IMR-90 (cell line): ENCODE results near the gene ERICH6. TPM values are rescaled to one million over a fixed set of nuclear protein-coding genes. Genes with fewer than 3 reads are reported as not detected.

Experiments used
- ATAC-seq: fragments of 200-7000 bp; cut with Tn5 transposase; 2 replicates; pipeline ENCODE4 v1.9.1; 2020; ENCODE audit warnings: low read depth, mild to moderate bottlenecking, moderate library complexity
- BruUV-seq: library from RNA; stranded (reverse); fragments of 400-500 nt; replicated peaks from 2 replicates; lab custom pipeline; 2021; lab: Mats Ljungman, UMichigan
- CTCF ChIA-PET: fragments of 300-600 bp; formaldehyde crosslinking; extraction: SDS; loops from one replicate; lab custom pipeline; 2021; ENCODE audit warnings: antibody characterized with exemption; lab: Yijun Ruan, JAX
- POLR2A ChIA-PET: fragments of 300-600 bp; sonication (Branson Sonifier 250); formaldehyde crosslinking; loops from one replicate; lab custom pipeline; 2022; ENCODE audit warnings: antibody characterized with exemption; ENCODE audit not compliant: unreplicated experiment; lab: Charles Lee
- DNase-seq: peaks from one replicate; pipeline ENCODE4 v3.0.0; 2013
- H2AFZ ChIP-seq: replicated peaks from 2 replicates; pipeline ENCODE3; 2013; ENCODE audit warnings: low read length, mild to moderate bottlenecking; ENCODE audit not compliant: poor library complexity
- H2AK5ac ChIP-seq: 2 replicates; pipeline ENCODE4 v1.6.1; 2013; ENCODE audit warnings: low read depth, low read length, inconsistent platforms
- H2AK9ac ChIP-seq: replicated peaks from 2 replicates; pipeline ENCODE3; 2013; ENCODE audit warnings: mild to moderate bottlenecking, low read depth, low read length, moderate library complexity; ENCODE audit not compliant: poor library complexity
- H2BK120ac ChIP-seq: 2 replicates; pipeline ENCODE4 v1.6.1; 2013; ENCODE audit warnings: low read depth, low read length, inconsistent platforms
- H2BK15ac ChIP-seq: 3 replicates; pipeline ENCODE4 v1.6.1; 2013; ENCODE audit warnings: low read depth, low read length, inconsistent platforms
- H2BK20ac ChIP-seq: 2 replicates; pipeline ENCODE4 v1.6.1; 2013; ENCODE audit warnings: low read depth, mild to moderate bottlenecking, inconsistent platforms, low read length, moderate library complexity
- H2BK5ac ChIP-seq: 2 replicates; pipeline ENCODE4 v1.6.1; 2013; ENCODE audit warnings: mild to moderate bottlenecking, low read depth, low read length, inconsistent platforms; ENCODE audit not compliant: poor library complexity, severe bottlenecking
- H3K14ac ChIP-seq: replicated peaks from 2 replicates; pipeline ENCODE4 v1.6.1; 2013; ENCODE audit warnings: low read depth, low read length, inconsistent platforms
- H3K18ac ChIP-seq: 2 replicates; pipeline ENCODE4 v1.6.1; 2013; ENCODE audit warnings: low read depth, low read length, control low read depth
- H3K23ac ChIP-seq: 2 replicates; pipeline ENCODE4 v1.6.1; 2013; ENCODE audit warnings: low read depth, low read length, inconsistent platforms
- H3K27ac ChIP-seq: 2 replicates; pipeline ENCODE4 v1.5.1; 2013; ENCODE audit warnings: mild to moderate bottlenecking, control low read depth, low read length; ENCODE audit not compliant: insufficient read depth
- H3K27me3 ChIP-seq: 2 replicates; pipeline ENCODE4 v1.6.1; 2013; ENCODE audit warnings: low read length; ENCODE audit not compliant: control insufficient read depth, insufficient read depth
- H3K36me3 ChIP-seq: 2 replicates; pipeline ENCODE4 v1.6.1; 2013; ENCODE audit warnings: low read length, mixed read lengths; ENCODE audit not compliant: control insufficient read depth, insufficient read depth
- H3K4ac ChIP-seq: 2 replicates; pipeline ENCODE4 v1.6.1; 2013; ENCODE audit warnings: low read depth, low read length, inconsistent platforms
- H3K4me1 ChIP-seq: 2 replicates; pipeline ENCODE4 v1.6.1; 2013; ENCODE audit warnings: low read length, mixed read lengths; ENCODE audit not compliant: control insufficient read depth, insufficient read depth
- H3K4me2 ChIP-seq: 2 replicates; pipeline ENCODE4 v1.6.1; 2013; ENCODE audit warnings: low read depth, mild to moderate bottlenecking, control low read depth, low read length, moderate library complexity
- H3K4me3 ChIP-seq: 2 replicates; pipeline ENCODE4 v1.5.1; 2013; ENCODE audit warnings: low read depth, mild to moderate bottlenecking, control low read depth, low read length, moderate library complexity; ENCODE audit not compliant: insufficient read depth
- H3K56ac ChIP-seq: 2 replicates; pipeline ENCODE4 v1.6.1; 2013; ENCODE audit warnings: low read length, inconsistent platforms; ENCODE audit not compliant: insufficient read depth; ENCODE audit errors: extremely low read depth
- H3K79me1 ChIP-seq, 2 experiments: 2 replicates each; pipeline ENCODE4 v1.6.1; 2013; ENCODE audit warnings: low read length in 2 of 2, inconsistent platforms in 1 of 2, low read depth in 1 of 2
- H3K9ac ChIP-seq: 2 replicates; pipeline ENCODE4 v1.6.1; 2013; ENCODE audit warnings: low read depth, low read length, control low read depth
- H3K9me1 ChIP-seq: 2 replicates; pipeline ENCODE4 v1.6.1; 2013; ENCODE audit warnings: low read length, inconsistent platforms; ENCODE audit not compliant: insufficient read depth
- H3K9me3 ChIP-seq: 2 replicates; pipeline ENCODE4 v1.6.1; 2013; ENCODE audit warnings: low read length; ENCODE audit not compliant: control insufficient read depth, insufficient read depth
- H4K20me1 ChIP-seq: 2 replicates; pipeline ENCODE4 v1.6.1; 2013; ENCODE audit warnings: low read length, inconsistent platforms; ENCODE audit not compliant: insufficient read depth
- H4K5ac ChIP-seq: 2 replicates; pipeline ENCODE4 v1.6.1; 2013; ENCODE audit warnings: mild to moderate bottlenecking, low read depth, low read length, control low read depth
- H4K8ac ChIP-seq, 2 experiments: 2 replicates each; pipeline ENCODE4 v1.6.1; 2013; ENCODE audit warnings: low read depth in 2 of 2, low read length in 2 of 2, control low read depth in 1 of 2, inconsistent platforms in 1 of 2
- H4K91ac ChIP-seq: 2 replicates; pipeline ENCODE4 v1.6.1; 2013; ENCODE audit warnings: low read depth, low read length, inconsistent platforms; ENCODE audit not compliant: insufficient read depth
- BHLHE40 ChIP-seq: fragments of 150-350 bp; IDR thresholded peaks from 2 replicates; pipeline ENCODE4 v1.6.1; 2016; ENCODE audit warnings: mild to moderate bottlenecking, low read depth, low read length
- CHD1 ChIP-seq: IDR thresholded peaks from 2 replicates; pipeline ENCODE4 v1.6.1; 2012; ENCODE audit warnings: low read depth, low read length, improper control_type of control experiment
- CTCF ChIP-seq: conservative IDR thresholded peaks from 2 replicates; pipeline ENCODE4 v1.5.1; 2012; ENCODE audit warnings: mild to moderate bottlenecking, low read depth, low read length, improper control_type of control experiment
- ELK1 ChIP-seq: fragments of 150-350 bp; IDR thresholded peaks from 2 replicates; pipeline ENCODE4 v1.6.1; 2016; ENCODE audit warnings: low read depth, mild to moderate bottlenecking, low read length, moderate library complexity, borderline replicate concordance
- FOS ChIP-seq: fragments of 150-350 bp; IDR thresholded peaks from 2 replicates; pipeline ENCODE4 v1.6.1; 2016; ENCODE audit warnings: low read depth, low read length
- MAFK ChIP-seq: IDR thresholded peaks from 2 replicates; pipeline ENCODE4 v1.6.1; 2012; ENCODE audit warnings: low read depth, low read length, improper control_type of control experiment
- MAZ ChIP-seq: IDR thresholded peaks from 2 replicates; pipeline ENCODE4 v1.6.1; 2012; ENCODE audit warnings: low read depth, mild to moderate bottlenecking, low read length, improper control_type of control experiment, moderate library complexity, borderline replicate concordance
- MXI1 ChIP-seq: IDR thresholded peaks from 2 replicates; pipeline ENCODE4 v1.6.1; 2012; ENCODE audit warnings: low read depth, mild to moderate bottlenecking, low read length, moderate library complexity, borderline replicate concordance
- RAD21 ChIP-seq: IDR thresholded peaks from 2 replicates; pipeline ENCODE4 v1.6.1; 2012; ENCODE audit warnings: low read length, improper control_type of control experiment
- RCOR1 ChIP-seq: IDR thresholded peaks from 2 replicates; pipeline ENCODE4 v1.6.1; 2012; ENCODE audit warnings: mild to moderate bottlenecking, low read length, improper control_type of control experiment; ENCODE audit not compliant: insufficient replicate concordance
- RFX5 ChIP-seq: IDR thresholded peaks from 2 replicates; pipeline ENCODE4 v1.8.0; 2012; ENCODE audit warnings: low read depth, mild to moderate bottlenecking, low read length, moderate library complexity
- SMC3 ChIP-seq: fragments of 150-350 bp; IDR thresholded peaks from 2 replicates; pipeline ENCODE4 v1.6.1; 2016; ENCODE audit warnings: low read depth, mild to moderate bottlenecking, antibody characterized with exemption, low read length, moderate library complexity
- WGBS, 2 experiments: methylation state at CpG; one replicate each; pipeline versions ENCODE4 v1.1.5 to v1.1.7; 2013; ENCODE audit warnings: missing lambda C conversion rate in 2 of 2; ENCODE audit not compliant: insufficient read length in 1 of 2; ENCODE audit errors: extremely low coverage in 2 of 2; 5-methylcytosine and 5-hydroxymethylcytosine counted together
- dilution Hi-C: fragments of 300-500 bp; cut with HindIII; formaldehyde crosslinking; loops from one replicate; pipeline ENCODE4 v1.14.3; 2018; ENCODE audit warnings: low sequenced_read_pairs; ENCODE audit not compliant: unreplicated experiment
- in situ Hi-C: fragments of 300-500 bp; cut with MboI; formaldehyde crosslinking; loops from 3 replicates; pipeline ENCODE4 v1.14.3; 2019; ENCODE audit warnings: low sequenced_read_pairs, inconsistent platforms, mixed read lengths
- intact Hi-C: fragments of 100-400 bp; cut with micrococcal nuclease; formaldehyde crosslinking; loops from 2 replicates; pipeline ENCODE4 v1.10.0; 2022
- polyA plus RNA-seq, 3 experiments: library from polyadenylated mRNA; depleted of rRNA; stranded (reverse); fragments of >200 nt; gene quantifications; 2 replicates each; pipeline ENCODE4 v1.2.3, GENCODE V29; 2012; ENCODE audit warnings: low replicate concordance in 1 of 3
- total RNA-seq: library from RNA; depleted of rRNA; stranded (reverse); fragments of >200 nt; gene quantifications from 2 replicates; pipeline ENCODE4 v1.2.3, GENCODE V29; 2012

Gene ERICH6
- total and polyA plus RNA-seq, 2 of the 4 experiments (the other 2 are of a cell fraction), result under 0.01 TPM; not detected in 1

GRCh38 chr3:150742141-150742523 is 38.4 kb upstream of the ERICH6 start:
- Histone ChIP-seq H3K4me3 (no peak overlapping the region), H2AK9ac (no peak overlapping the region), H2BK15ac (no peak overlapping the region), H2BK20ac (no peak overlapping the region), H3K56ac (no peak overlapping the region), H3K27me3 (no peaks in the 10 kb centered on the region), H4K91ac (no peak overlapping the region), H3K4ac (no peak overlapping the region), H2BK5ac (no peak overlapping the region), H4K20me1 (peaks cover 66% of the 10 kb centered on the region; the same call in 1 of the 2 replicates), H3K4me1 (peaks cover 11% of the 10 kb centered on the region), H2AK5ac (no peak overlapping the region), H3K4me2 (no peak overlapping the region), H4K5ac (no peak overlapping the region), H3K18ac (no peak overlapping the region), H3K9me1 (peaks cover 27% of the 10 kb centered on the region), H3K23ac (no peak overlapping the region), H2BK120ac (no peak overlapping the region), H3K27ac (no peak overlapping the region), H2AFZ (no peak overlapping the region), H3K14ac (no peak overlapping the region), H3K9ac (no peak overlapping the region), H3K36me3 (peaks cover 18% of the 10 kb centered on the region), H3K9me3 (no peaks in the 10 kb centered on the region), H3K79me1 (peaks cover 39 to 82% of the 10 kb centered on the region in 2 experiments), H4K8ac (no peak overlapping the region)
- no TSS peak for BruUV-seq
- dilution Hi-C loops (no loop called here), in situ Hi-C loops (no loop called here), intact Hi-C loops (no loop called here)
- POLR2A ChIA-PET, result no interaction called here
- ATAC-seq (no peak), DNase-seq (no peak)
- CTCF ChIA-PET, result no interaction called here
- 95% methylated on average over 12 of the region's 15 CpGs; no CpG with 5 or more reads in 1 of the 2 experiments for WGBS, 2 experiments
- no peak for TF ChIP-seq BHLHE40
- TF ChIP-seq CTCF, result no peak
- TF ChIP-seq CHD1, result no peak
- TF ChIP-seq RFX5, result no peak
- no peak for TF ChIP-seq MAFK
- TF ChIP-seq MAZ, result no peak
- TF ChIP-seq RCOR1, result no peak
- TF ChIP-seq MXI1, result no peak
- TF ChIP-seq RAD21, result no peak
- TF ChIP-seq FOS, result no peak
- TF ChIP-seq SMC3, result no peak
- TF ChIP-seq ELK1, result no peak
